Lower leg skin (tissue), 3 donors: ENCODE results near the gene CD8B.
"Not testable (repeated sequence)": the region's sequence is repeated elsewhere in the genome, so short reads cannot be mapped to it uniquely, and the experiment has no call there.

Experiments
- POLR2A ChIP-seq, 2 donors: fragments of 450-650 bp; IDR thresholded peaks; one replicate each; pipeline ENCODE4 v1.6.1; 2016 to 2017; ENCODE audit warnings: antibody characterized with exemption in 2 of 2, mild to moderate bottlenecking in 1 of 2, moderate library complexity in 1 of 2
- TF ChIP-seq, protein P1 (sequence below), 3 donors: fragments of 450-650 bp; IDR thresholded peaks; one replicate each; pipeline ENCODE4 v1.5.1; 2016; ENCODE audit warnings: antibody characterized with exemption in 3 of 3, mild to moderate bottlenecking in 3 of 3, moderate library complexity in 2 of 3

DNA sequence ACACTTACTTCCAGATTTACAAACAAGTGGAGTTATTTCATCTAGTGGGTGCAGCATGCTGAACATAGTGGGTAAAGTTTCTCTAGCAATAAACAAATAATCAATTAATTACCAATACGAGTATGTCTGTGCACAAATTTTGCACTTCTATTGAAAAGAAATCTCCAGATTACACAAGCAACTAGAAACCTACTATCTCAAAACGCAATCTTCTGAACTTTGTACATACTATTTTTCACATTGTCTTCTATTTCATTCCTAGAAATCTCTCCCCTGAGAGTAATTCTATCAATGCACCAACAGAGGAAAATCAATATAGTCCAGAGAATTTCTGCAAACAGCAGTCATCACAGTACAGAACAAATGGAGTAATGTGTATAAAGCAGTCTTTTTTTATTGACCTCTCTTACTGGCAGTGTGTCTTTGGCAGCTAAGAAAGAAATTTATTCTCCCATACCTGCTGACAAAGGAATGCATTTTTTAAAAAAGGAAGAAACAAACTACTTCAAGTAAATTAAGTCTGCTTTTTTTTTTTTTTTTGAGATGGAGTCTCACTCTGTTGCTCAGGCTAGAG, 7.3 kb upstream of the CD8B start:
- TF ChIP-seq, protein P1, sequence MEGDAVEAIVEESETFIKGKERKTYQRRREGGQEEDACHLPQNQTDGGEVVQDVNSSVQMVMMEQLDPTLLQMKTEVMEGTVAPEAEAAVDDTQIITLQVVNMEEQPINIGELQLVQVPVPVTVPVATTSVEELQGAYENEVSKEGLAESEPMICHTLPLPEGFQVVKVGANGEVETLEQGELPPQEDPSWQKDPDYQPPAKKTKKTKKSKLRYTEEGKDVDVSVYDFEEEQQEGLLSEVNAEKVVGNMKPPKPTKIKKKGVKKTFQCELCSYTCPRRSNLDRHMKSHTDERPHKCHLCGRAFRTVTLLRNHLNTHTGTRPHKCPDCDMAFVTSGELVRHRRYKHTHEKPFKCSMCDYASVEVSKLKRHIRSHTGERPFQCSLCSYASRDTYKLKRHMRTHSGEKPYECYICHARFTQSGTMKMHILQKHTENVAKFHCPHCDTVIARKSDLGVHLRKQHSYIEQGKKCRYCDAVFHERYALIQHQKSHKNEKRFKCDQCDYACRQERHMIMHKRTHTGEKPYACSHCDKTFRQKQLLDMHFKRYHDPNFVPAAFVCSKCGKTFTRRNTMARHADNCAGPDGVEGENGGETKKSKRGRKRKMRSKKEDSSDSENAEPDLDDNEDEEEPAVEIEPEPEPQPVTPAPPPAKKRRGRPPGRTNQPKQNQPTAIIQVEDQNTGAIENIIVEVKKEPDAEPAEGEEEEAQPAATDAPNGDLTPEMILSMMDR (IDR thresholded peaks at IDR 0.05): not testable (repeated sequence)
- not testable (repeated sequence) for TF ChIP-seq POLR2A (IDR thresholded peaks at IDR 0.05)
